Activated naive CD4-positive, alpha-beta T cell treated with anti-CD3 and anti-CD28 coated beads, Interleukin-2, amount 10 ng/mL, durations not matched to agents 7 days and 5 days (primary cell): Measurements from ENCODE around the gene MSANTD2.
A peak's percentile ranks its signal among the peaks of the same experiment; 100 is the strongest.

Experiments used
- CTCF ChIA-PET: fragments of 350-600 bp; sonication (Branson Sonifier 250); formaldehyde crosslinking; loops from one replicate; lab custom pipeline; 2021; ENCODE audit warnings: antibody characterized with exemption; lab: Charles Lee
- DNase-seq: peaks from one replicate; pipeline ENCODE4 v3.0.0-alpha.2; 2020
- H3K27ac Mint-ChIP-seq: one replicate; pipeline ENCODE4 v1.8.0; 2021; ENCODE audit warnings: mild to moderate bottlenecking, moderate library complexity, mixed read lengths
- H3K27me3 Mint-ChIP-seq: one replicate; pipeline ENCODE4 v1.8.0; 2021; ENCODE audit warnings: mild to moderate bottlenecking, mixed read lengths
- H3K36me3 Mint-ChIP-seq: one replicate; pipeline ENCODE4 v1.8.0; 2021; ENCODE audit warnings: mixed read lengths
- H3K4me1 Mint-ChIP-seq: one replicate; pipeline ENCODE4 v1.8.0; 2021; ENCODE audit warnings: mixed read lengths
- H3K4me3 Mint-ChIP-seq: one replicate; pipeline ENCODE4 v1.8.0; 2021; ENCODE audit warnings: mild to moderate bottlenecking, moderate library complexity, mixed read lengths
- H3K9me3 Mint-ChIP-seq: one replicate; pipeline ENCODE4 v1.8.0; 2021; ENCODE audit warnings: mixed read lengths

The MSANTD2 gene

DNA sequence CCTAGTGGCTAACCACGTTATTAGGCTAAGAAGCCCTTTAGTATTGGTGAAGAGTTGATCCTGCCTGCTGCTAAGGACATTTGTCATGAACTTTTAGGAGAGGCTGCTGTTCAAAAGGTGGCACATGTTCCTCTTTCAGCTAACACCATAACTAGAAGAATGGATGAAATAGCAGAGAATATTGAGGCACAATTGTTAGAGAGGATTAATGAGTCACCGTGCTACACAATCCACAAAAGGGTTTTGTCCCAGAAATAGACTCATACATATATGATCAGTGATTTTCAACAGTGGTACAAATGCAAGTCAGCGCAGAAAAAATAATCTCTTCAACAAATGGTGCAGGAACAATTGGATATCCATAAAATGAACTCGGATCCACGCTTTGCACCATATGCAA, 7.0 kb upstream of the MSANTD2 start:
- H3K4me1 Mint-ChIP-seq: no peaks in the 10 kb centered on the region
- no peaks in the 10 kb centered on the region for H3K36me3 Mint-ChIP-seq
- no peaks in the 10 kb centered on the region for H3K9me3 Mint-ChIP-seq
- H3K27me3 Mint-ChIP-seq: peaks cover 17% of the 10 kb centered on the region
- CTCF ChIA-PET: no interaction called here
- no peak overlapping the region for H3K4me3 Mint-ChIP-seq
- DNase-seq: no peak
- no peak overlapping the region for H3K27ac Mint-ChIP-seq

DNA sequence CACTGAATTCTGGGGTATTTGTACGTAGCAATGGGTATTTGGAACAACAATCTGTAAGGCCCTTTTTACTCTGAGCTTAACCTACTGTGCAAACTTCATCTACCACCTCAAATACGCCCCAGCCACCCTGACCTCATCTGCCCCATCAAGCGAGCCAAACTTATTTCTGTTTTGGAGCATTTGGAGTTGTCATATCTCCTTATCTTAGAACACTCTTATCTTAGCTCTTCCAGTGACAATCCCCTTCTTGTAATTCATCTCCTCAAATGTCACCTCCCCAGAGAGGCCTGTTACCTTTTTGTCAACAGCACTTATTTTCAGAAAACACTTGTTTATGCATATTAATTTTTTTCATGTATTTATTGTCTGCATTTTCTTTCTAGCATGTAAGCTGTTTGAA, 4.7 kb upstream of the MSANTD2 start:
- Mint-ChIP-seq H3K4me3 (no peak overlapping the region), H3K27me3 (peaks cover 16% of the 10 kb centered on the region), H3K9me3 (no peaks in the 10 kb centered on the region), H3K27ac (no peak overlapping the region), H3K36me3 (no peaks in the 10 kb centered on the region), H3K4me1 (peaks cover 9% of the 10 kb centered on the region)
- CTCF ChIA-PET: interaction anchor here (1.1 to 2.6 kb wide), 2 partner anchors 11 to 41 kb away, joined by 3 to 15 read pairs; no protein-coding TSS in a partner anchor
- DNase-seq: no peak

DNA sequence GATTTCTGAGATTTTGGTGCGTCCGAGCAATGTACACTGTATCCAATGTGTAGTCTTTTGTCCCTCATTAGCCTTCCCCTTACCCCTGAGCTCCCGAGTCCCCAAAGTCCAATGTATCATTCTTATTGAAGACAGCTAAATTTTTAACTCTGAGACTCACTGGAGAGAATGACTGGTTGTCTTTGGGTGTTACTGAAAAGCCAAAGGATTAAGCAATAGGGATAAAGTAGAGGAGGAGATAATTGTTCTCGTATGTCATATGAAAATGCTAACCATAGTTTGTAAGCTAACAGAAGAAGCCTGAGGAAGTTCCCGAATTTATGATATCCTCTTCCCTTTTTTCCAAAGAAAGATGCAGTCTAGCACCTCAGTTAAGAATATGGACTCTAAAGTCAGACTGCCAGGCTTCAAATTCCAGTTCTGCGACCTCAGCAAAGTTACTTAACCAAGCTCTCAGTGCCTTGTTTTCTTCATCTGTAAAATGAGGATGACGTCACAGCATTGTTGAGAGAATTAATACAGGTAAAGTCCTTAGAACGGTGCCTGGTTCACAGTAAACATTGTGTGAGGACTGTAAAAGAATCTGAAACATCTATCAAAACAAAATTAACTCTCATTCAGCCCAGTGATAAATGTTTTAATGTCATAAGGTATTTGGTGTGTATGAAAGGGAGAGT, 1.6 kb upstream of the MSANTD2 start:
- peaks cover 27% of the 10 kb centered on the region for H3K4me1 Mint-ChIP-seq
- CTCF ChIA-PET: interaction anchor here (0.8 to 1.9 kb wide), 6 partner anchors 35 to 157 kb away, joined by 3 to 11 read pairs (median 4); no protein-coding TSS in a partner anchor
- H3K27ac Mint-ChIP-seq: no peak overlapping the region
- H3K27me3 Mint-ChIP-seq: peaks cover 9% of the 10 kb centered on the region
- H3K9me3 Mint-ChIP-seq: no peaks in the 10 kb centered on the region
- H3K4me3 Mint-ChIP-seq: peak overlapping the region; percentile 46
- DNase-seq: no peak
- peaks cover 2% of the 10 kb centered on the region for H3K36me3 Mint-ChIP-seq

DNA sequence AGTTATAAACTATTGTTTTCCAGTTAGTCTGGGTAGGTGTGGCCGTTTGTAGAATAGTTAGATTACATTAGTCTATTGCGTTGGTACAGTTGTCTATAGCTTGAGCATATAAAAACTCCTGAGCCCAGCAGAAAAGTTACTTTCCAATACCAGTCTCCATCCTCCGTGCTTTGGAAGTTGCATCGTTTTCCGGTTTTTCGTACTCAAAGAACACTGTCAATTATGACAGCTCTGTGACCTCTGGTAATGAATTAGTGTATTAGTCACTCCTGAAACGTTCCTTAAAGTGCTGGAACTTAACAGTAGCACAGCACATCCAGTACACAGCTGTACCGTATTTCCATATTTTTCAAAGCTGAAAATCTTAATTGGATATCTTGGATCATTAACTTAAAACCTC, 808 bp upstream of the MSANTD2 start:
- peak overlapping the region; percentile 88 for H3K27ac Mint-ChIP-seq
- DNase-seq: no peak
- peak overlapping the region; percentile 80 for H3K4me3 Mint-ChIP-seq
- peaks cover 2% of the 10 kb centered on the region for H3K36me3 Mint-ChIP-seq
- peaks cover 9% of the 10 kb centered on the region for H3K27me3 Mint-ChIP-seq
- H3K4me1 Mint-ChIP-seq: peaks cover 27% of the 10 kb centered on the region
- CTCF ChIA-PET: interaction anchor here (0.7 to 1.9 kb wide), 7 partner anchors 36 to 156 kb away, joined by 3 to 11 read pairs (median 3); no protein-coding TSS in a partner anchor
- no peaks in the 10 kb centered on the region for H3K9me3 Mint-ChIP-seq

DNA sequence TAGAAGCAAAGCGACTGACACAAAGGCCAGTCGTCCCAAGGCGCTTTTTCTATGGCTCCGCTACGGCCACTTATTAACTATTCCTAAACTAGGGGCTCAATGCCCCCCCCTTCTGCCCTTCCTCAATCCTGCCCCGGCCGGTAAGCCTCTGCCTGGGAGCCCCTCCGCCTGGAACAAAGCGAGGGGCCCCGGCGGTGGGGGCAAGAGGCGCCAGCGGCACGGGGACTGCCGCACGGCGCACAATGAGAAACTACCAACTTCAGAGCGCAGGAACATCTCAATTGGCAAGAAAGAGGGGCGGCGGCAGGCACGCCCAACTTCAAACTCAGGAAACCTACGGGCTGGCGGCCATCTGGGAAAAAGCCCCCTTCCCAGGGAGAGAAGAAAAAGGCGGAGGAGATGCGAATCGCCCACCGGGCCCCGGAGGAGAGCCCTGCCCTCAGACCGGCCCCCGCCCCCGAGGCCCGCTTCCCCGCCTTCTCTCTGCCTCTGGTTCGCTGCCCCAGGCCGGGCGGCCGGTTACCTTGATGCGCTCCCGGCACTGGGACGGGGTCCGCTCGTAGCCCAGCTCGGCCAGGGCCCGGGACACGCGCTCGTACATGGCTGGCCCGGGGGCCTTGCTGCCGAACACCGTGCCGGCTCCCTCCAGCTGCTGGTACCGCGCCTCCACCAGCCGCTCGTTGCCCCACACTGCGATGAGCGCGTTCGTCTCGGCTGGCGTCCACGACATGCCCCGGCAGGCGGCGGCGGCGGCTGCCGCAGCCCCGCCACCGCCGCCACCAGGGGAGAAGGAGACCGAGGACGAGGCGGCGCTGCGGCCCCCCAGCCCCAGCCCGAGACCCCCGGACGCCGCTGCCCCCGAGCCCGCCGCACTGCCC, 619 bp downstream of the MSANTD2 start:
- peaks cover 27% of the 10 kb centered on the region for H3K4me1 Mint-ChIP-seq
- peak; percentile 61 for DNase-seq
- H3K4me3 Mint-ChIP-seq: peak overlapping the region; percentile 94
- peak overlapping the region; percentile 96 for H3K27ac Mint-ChIP-seq
- CTCF ChIA-PET: interaction anchor here (0.6 to 3.6 kb wide), 9 partner anchors 37 to 130 kb away, joined by 3 to 22 read pairs (median 7); partner anchors contain the start of genes ESAM, SIAE and SPA17
- H3K36me3 Mint-ChIP-seq: peaks cover 2% of the 10 kb centered on the region
- peaks cover 9% of the 10 kb centered on the region for H3K27me3 Mint-ChIP-seq
- H3K9me3 Mint-ChIP-seq: no peaks in the 10 kb centered on the region

DNA sequence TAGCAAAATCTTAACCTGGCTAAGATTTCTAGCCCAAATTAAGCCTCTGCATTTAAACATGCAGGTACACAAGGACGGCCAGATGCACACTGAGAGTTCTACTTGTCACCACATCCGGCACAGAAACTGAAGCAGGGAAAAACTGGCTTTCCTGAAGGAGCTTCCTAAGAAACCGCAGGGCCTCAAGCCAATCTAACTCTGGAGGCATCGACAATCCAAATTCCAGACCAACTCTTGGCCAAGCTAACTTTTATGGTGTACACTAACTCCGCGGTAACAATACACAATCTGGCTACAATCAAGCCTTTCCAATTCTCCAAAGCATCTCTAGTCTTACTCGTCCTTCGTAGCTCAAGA, 1.2 kb downstream of the MSANTD2 start:
- CTCF ChIA-PET: interaction anchor here (1.1 to 3.6 kb wide), 8 partner anchors 36 to 129 kb away, joined by 3 to 22 read pairs (median 6); partner anchors contain the start of genes ESAM, SIAE and SPA17
- Mint-ChIP-seq H3K9me3 (no peaks in the 10 kb centered on the region), H3K36me3 (peaks cover 2% of the 10 kb centered on the region), H3K4me3 (peak overlapping the region; percentile 94), H3K4me1 (peaks cover 30% of the 10 kb centered on the region), H3K27me3 (peaks cover 9% of the 10 kb centered on the region), H3K27ac (peak overlapping the region; percentile 96)
- DNase-seq: peak; percentile 27

DNA sequence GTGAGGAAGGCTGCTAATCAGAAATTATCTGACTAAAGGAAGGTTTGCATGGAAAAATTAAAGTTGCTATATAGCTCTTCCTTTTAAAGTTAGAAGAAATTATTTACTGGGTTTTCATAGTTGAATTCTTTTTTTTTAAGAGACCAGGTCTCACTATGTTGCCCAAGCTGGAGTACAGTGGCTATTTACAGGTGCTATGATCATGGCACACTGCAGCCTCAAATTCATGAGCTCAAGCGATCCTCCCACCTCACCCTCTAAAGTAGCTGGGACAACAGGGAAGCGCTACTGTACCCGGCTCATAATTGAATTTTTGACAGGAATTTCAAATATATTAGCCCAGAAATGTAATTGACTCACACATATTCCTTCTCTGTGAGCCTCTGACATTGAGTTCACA, 3.9 kb downstream of the MSANTD2 start:
- Mint-ChIP-seq H3K4me3 (no peak overlapping the region), H3K9me3 (no peaks in the 10 kb centered on the region), H3K4me1 (peaks cover 43% of the 10 kb centered on the region)

DNA sequence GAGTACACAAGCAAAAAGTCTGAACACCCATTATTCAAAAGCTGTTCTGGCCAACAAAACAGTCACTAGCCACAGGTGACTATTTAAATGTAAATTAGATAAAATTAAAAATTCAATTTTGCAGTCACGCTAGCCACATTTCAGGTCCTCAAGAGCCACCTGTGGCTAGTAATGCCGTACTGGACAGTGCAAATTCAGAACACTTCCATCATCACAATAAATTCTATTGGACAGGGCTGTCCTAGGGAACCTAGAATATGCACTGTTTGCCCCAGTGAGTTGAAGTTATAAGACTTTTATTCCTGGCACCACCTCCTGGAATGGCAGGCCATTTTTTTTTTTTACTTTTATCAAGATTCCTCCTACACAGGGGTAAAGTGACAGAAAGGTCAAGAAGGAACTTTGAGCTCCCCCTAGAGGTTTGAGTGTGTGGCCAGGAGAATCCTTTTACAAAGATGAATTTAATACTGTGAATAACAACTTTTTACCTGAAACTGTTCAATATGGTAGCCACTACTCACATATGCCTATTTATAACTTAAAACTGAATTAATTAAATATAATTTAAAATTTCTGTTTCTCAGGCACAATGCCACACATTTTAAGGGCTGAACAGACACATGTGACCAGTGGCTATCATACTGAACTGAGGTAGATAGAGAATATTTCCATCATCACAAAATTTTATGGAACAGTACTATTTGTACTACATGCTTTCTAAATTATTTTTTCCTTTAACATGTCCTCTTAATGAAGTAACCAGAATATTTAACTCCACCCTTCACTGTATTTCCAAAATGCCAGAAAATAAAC, 6.5 kb downstream of the MSANTD2 start:
- Mint-ChIP-seq H3K27ac (no peak overlapping the region), H3K4me3 (no peak overlapping the region), H3K27me3 (no peaks in the 10 kb centered on the region), H3K36me3 (peaks cover 2% of the 10 kb centered on the region), H3K9me3 (no peaks in the 10 kb centered on the region), H3K4me1 (peaks cover 38% of the 10 kb centered on the region)
- DNase-seq: peak; percentile 40
- CTCF ChIA-PET: interaction anchor here (0.6 to 5.2 kb wide), 24 partner anchors 12 to 395 kb away, joined by 3 to 42 read pairs (median 4); partner anchors contain the start of genes ESAM, OR8B3, SIAE and SPA17

More for the DNA sequence above, 3.9 kb downstream of the MSANTD2 start:
- no peak for DNase-seq
- H3K27ac Mint-ChIP-seq: no peak overlapping the region
- CTCF ChIA-PET: interaction anchor here (1.0 to 5.2 kb wide), 6 partner anchors 11 to 153 kb away, joined by 3 to 42 read pairs (median 8); partner anchors contain the start of gene ESAM
- H3K27me3 Mint-ChIP-seq: no peaks in the 10 kb centered on the region
- H3K36me3 Mint-ChIP-seq: peaks cover 2% of the 10 kb centered on the region

DNA sequence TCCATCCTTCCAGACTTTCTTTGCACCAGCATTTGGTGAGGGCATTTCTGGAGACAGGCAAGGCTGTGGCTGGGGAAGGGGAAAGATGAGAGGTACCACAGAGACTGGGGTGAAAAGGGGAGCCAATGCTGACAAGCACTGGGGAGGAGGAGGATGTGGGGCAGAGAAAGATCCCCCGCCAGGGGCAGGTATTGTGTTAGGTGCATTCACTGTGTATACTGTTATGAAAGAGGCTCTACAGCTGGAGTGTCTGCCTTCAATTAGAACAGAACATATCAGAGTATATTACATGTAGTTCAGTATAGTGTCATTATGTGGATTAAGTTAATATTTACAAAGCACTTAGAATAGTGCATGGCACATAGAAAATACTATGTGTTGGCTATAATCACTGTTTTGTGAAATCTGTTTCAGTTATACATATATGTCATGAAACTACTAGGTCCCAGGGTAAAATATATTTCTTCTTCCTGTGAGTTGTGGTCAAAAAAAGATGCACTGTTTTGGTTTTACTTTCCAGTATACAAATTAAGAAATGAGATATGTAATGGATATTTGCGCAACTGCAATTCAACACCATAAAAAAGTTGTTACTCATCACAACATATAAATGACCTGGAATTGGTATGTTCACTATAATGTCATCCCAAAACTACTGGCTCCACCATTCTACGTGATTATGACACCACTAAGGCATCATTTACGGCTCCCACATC, 8.4 kb downstream of the MSANTD2 start:
- DNase-seq: no peak
- no peaks in the 10 kb centered on the region for H3K27me3 Mint-ChIP-seq
- CTCF ChIA-PET: interaction anchor here (3.5 to 5.2 kb wide), 3 partner anchors 29 to 148 kb away, joined by 18 to 42 read pairs (median 39); partner anchors contain the start of gene ESAM
- H3K4me1 Mint-ChIP-seq: peaks cover 27% of the 10 kb centered on the region
- H3K9me3 Mint-ChIP-seq: no peaks in the 10 kb centered on the region
- H3K4me3 Mint-ChIP-seq: no peak overlapping the region
- H3K36me3 Mint-ChIP-seq: no peaks in the 10 kb centered on the region
- peak overlapping the region; percentile 64 for H3K27ac Mint-ChIP-seq

DNA sequence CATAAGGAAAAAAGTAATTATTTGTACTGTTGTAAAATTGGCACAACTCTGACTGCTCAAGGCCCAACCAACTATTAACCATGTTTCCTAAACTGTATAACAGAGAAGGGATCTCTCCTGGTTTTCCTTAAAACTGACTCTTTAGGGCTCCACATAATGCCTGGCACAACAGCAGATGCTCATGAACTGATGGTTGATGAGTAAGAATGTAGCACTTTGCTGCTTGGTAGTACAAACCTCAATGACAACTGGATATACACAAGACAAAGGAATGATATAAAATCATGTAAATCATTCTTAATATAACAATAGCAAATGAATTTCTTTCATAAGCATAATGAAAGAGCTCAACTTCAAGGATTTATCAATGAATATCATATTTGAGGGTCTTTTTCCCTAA, 11.7 kb downstream of the MSANTD2 start:
- Mint-ChIP-seq H3K36me3 (no peaks in the 10 kb centered on the region), H3K4me3 (no peak overlapping the region), H3K27me3 (no peaks in the 10 kb centered on the region), H3K27ac (no peak overlapping the region), H3K9me3 (no peaks in the 10 kb centered on the region), H3K4me1 (peaks cover 24% of the 10 kb centered on the region)
- no peak for DNase-seq
- CTCF ChIA-PET: interaction anchor here (1.0 kb wide), 1 partner anchor 44 kb away, joined by 3 read pairs; no protein-coding TSS in a partner anchor

DNA sequence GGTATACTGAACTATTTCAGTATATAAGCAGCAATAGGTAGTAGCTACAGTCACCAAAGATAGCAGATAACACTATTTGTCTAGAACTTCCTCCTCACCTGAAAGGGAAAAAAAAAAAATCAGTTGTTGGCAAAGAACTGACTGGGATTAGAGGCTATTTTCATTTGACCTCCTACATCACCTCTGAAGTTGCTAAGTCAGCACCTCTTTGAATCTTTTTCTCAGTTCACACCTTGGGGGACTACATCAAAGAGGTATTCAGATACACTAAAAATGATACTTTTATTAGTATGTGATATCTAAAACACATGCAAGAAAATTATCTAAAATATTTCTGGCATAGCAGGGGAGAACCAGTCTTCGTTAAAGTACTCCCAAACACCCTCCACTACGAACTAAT, 16.2 kb downstream of the MSANTD2 start:
- DNase-seq: no peak
- no peaks in the 10 kb centered on the region for H3K27me3 Mint-ChIP-seq
- H3K4me3 Mint-ChIP-seq: no peak overlapping the region
- H3K36me3 Mint-ChIP-seq: no peaks in the 10 kb centered on the region
- no peaks in the 10 kb centered on the region for H3K9me3 Mint-ChIP-seq
- no peaks in the 10 kb centered on the region for H3K4me1 Mint-ChIP-seq
- H3K27ac Mint-ChIP-seq: no peak overlapping the region
- CTCF ChIA-PET: interaction anchor here (0.6 kb wide), 1 partner anchor 333 kb away, joined by 3 read pairs; no protein-coding TSS in a partner anchor

DNA sequence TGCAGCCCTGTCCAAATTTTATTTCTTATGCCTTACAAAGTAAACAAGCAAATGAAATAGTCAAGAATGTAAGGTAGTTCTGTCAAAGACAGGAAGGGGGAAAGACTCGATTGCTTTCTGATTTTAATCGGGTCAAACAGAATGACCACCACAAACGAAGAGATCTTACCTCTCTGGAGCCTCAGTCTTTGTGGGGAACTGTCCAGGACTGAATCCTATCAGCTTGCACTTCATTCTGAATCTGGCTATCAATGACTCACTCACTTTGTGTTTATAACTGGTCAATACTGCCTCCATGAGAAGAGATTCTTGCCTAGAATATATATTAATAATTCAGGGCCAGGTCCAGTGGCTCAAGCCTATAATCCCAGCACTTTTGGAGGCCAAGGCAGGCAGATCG, 17.2 kb downstream of the MSANTD2 start:
- H3K9me3 Mint-ChIP-seq: no peaks in the 10 kb centered on the region
- CTCF ChIA-PET: interaction anchor here (0.9 kb wide), 1 partner anchor 31 kb away, joined by 3 read pairs; no protein-coding TSS in a partner anchor
- H3K27me3 Mint-ChIP-seq: no peaks in the 10 kb centered on the region
- H3K36me3 Mint-ChIP-seq: peaks cover 8% of the 10 kb centered on the region
- H3K4me3 Mint-ChIP-seq: no peak overlapping the region
- no peak overlapping the region for H3K27ac Mint-ChIP-seq
- no peak for DNase-seq
- H3K4me1 Mint-ChIP-seq: peaks cover 4% of the 10 kb centered on the region

DNA sequence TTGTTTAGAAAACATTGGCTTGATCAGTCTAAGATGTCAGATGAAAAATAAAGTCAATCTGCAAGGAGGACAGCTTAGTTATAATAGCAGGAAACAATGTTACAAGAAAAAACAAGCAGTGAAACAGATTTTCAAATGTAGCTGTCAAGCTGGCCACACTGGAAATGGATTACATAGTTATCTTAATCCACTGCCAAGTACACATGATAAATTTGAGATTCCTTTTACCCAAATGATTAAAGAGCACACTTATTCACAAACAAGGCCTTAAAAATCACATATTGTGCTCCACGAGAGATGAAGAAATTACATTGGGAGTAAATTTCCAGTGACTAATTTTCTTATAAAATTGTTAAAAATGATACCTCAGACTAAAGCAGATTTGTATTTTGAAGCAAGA, 20.6 kb downstream of the MSANTD2 start:
- CTCF ChIA-PET: interaction anchor here (1.4 to 1.7 kb wide), 2 partner anchors 33 to 110 kb away, joined by 4 to 5 read pairs; no protein-coding TSS in a partner anchor
- Mint-ChIP-seq H3K27me3 (no peaks in the 10 kb centered on the region), H3K36me3 (peaks cover 16% of the 10 kb centered on the region), H3K9me3 (no peaks in the 10 kb centered on the region), H3K4me1 (peaks cover 19% of the 10 kb centered on the region), H3K27ac (no peak overlapping the region), H3K4me3 (no peak overlapping the region)
- DNase-seq: no peak
